Nephron (organoid): ENCODE results near the gene ARHGAP15.

Experiments
- H3K27ac Mint-ChIP-seq, 3 experiments: 2 replicates each; pipeline ENCODE4 v1.8.0; 2020; ENCODE audit warnings: mixed read lengths in 3 of 3, mild to moderate bottlenecking in 2 of 3, moderate library complexity in 1 of 3
- H3K27me3 Mint-ChIP-seq: 2 replicates; pipeline ENCODE4 v1.8.0; 2021; ENCODE audit warnings: low read depth, mild to moderate bottlenecking, moderate library complexity, mixed read lengths
- H3K36me3 Mint-ChIP-seq: 2 replicates; pipeline ENCODE4 v1.8.0; 2020; ENCODE audit warnings: low read depth, mixed read lengths
- H3K4me1 Mint-ChIP-seq: 2 replicates; pipeline ENCODE4 v1.8.0; 2020; ENCODE audit warnings: mixed read lengths
- H3K4me3 Mint-ChIP-seq, 3 experiments: 2 replicates each; pipeline ENCODE4 v1.8.0; 2020; ENCODE audit warnings: mild to moderate bottlenecking in 3 of 3, mixed read lengths in 3 of 3, moderate library complexity in 2 of 3
- H3K9me3 Mint-ChIP-seq: 2 replicates; pipeline ENCODE4 v1.8.0; 2020; ENCODE audit warnings: mixed read lengths
- CTCF ChIP-seq, 3 experiments: fragments of 200-600 bp; sonication (generic); IDR thresholded peaks; one replicate each; pipeline ENCODE4 v1.5.0; 2021; ENCODE audit warnings: antibody characterized with exemption in 3 of 3; ENCODE audit not compliant: unreplicated experiment in 3 of 3

ARHGAP15 gene

GRCh38 chr2:143356336-143356735, 227.1 kb downstream of the ARHGAP15 start:
- no peaks in the 10 kb centered on the region for H3K9me3 Mint-ChIP-seq
- peaks cover 10% of the 10 kb centered on the region for H3K4me1 Mint-ChIP-seq
- no peak for TF ChIP-seq CTCF (IDR thresholded peaks at IDR 0.05; ENCODE audit: unreplicated experiment in 3 of 3)
- no peaks in the 10 kb centered on the region for H3K36me3 Mint-ChIP-seq
- H3K27me3 Mint-ChIP-seq = no peaks in the 10 kb centered on the region
- no peak overlapping the region for H3K4me3 Mint-ChIP-seq
- no peak overlapping the region for H3K27ac Mint-ChIP-seq

GRCh38 chr2:143356736-143357446, 227.7 kb downstream of the ARHGAP15 start:
- Mint-ChIP-seq H3K4me3 (no peak overlapping the region), H3K27ac (no peak overlapping the region), H3K9me3 (no peaks in the 10 kb centered on the region), H3K27me3 (no peaks in the 10 kb centered on the region), H3K36me3 (no peaks in the 10 kb centered on the region), H3K4me1 (peaks cover 10% of the 10 kb centered on the region)
- TF ChIP-seq CTCF (IDR thresholded peaks at IDR 0.05; ENCODE audit: unreplicated experiment in 3 of 3) = no peak

GRCh38 chr2:143357966-143358365, 228.7 kb downstream of the ARHGAP15 start:
- no peak overlapping the region for H3K4me3 Mint-ChIP-seq

GRCh38 chr2:143361346-143361745, 232.1 kb downstream of the ARHGAP15 start:
- H3K27ac Mint-ChIP-seq = no peak overlapping the region
- H3K4me1 Mint-ChIP-seq = peaks cover 9% of the 10 kb centered on the region
- H3K27me3 Mint-ChIP-seq = no peaks in the 10 kb centered on the region
- H3K4me3 Mint-ChIP-seq = no peak overlapping the region
- H3K36me3 Mint-ChIP-seq = no peaks in the 10 kb centered on the region
- TF ChIP-seq CTCF (IDR thresholded peaks at IDR 0.05; ENCODE audit: unreplicated experiment in 3 of 3) = no peak
- no peaks in the 10 kb centered on the region for H3K9me3 Mint-ChIP-seq

More at GRCh38 chr2:143357966-143358365, 228.7 kb downstream of the ARHGAP15 start:
- H3K4me1 Mint-ChIP-seq = peaks cover 10% of the 10 kb centered on the region
- no peaks in the 10 kb centered on the region for H3K9me3 Mint-ChIP-seq
- H3K27ac Mint-ChIP-seq = no peak overlapping the region
- H3K36me3 Mint-ChIP-seq = no peaks in the 10 kb centered on the region
- no peak for TF ChIP-seq CTCF (IDR thresholded peaks at IDR 0.05; ENCODE audit: unreplicated experiment in 3 of 3)
- no peaks in the 10 kb centered on the region for H3K27me3 Mint-ChIP-seq

GRCh38 chr2:143371616-143372015, 242.4 kb downstream of the ARHGAP15 start:
- H3K9me3 Mint-ChIP-seq = no peaks in the 10 kb centered on the region
- no peaks in the 10 kb centered on the region for H3K27me3 Mint-ChIP-seq
- no peak overlapping the region for H3K4me3 Mint-ChIP-seq
- H3K4me1 Mint-ChIP-seq = no peaks in the 10 kb centered on the region
- H3K27ac Mint-ChIP-seq = no peak overlapping the region
- H3K36me3 Mint-ChIP-seq = no peaks in the 10 kb centered on the region
- no peak for TF ChIP-seq CTCF (IDR thresholded peaks at IDR 0.05; ENCODE audit: unreplicated experiment in 3 of 3)

GRCh38 chr2:143375384-143375880, 246.2 kb downstream of the ARHGAP15 start:
- H3K4me3 Mint-ChIP-seq = no peak overlapping the region
- no peaks in the 10 kb centered on the region for H3K9me3 Mint-ChIP-seq
- no peaks in the 10 kb centered on the region for H3K27me3 Mint-ChIP-seq
- no peak overlapping the region for H3K27ac Mint-ChIP-seq
- no peaks in the 10 kb centered on the region for H3K4me1 Mint-ChIP-seq
- H3K36me3 Mint-ChIP-seq = no peaks in the 10 kb centered on the region
- TF ChIP-seq CTCF (IDR thresholded peaks at IDR 0.05; ENCODE audit: unreplicated experiment in 3 of 3) = no peak
